ENCODE data around the gene SENP8. TPM values are rescaled to one million over a fixed set of nuclear protein-coding genes. Genes with fewer than 3 reads are reported as not detected.

SENP8 gene
- total RNA-seq, 2 experiments from 2014 or later, result 0.69 to 4.6 TPM

DNA sequence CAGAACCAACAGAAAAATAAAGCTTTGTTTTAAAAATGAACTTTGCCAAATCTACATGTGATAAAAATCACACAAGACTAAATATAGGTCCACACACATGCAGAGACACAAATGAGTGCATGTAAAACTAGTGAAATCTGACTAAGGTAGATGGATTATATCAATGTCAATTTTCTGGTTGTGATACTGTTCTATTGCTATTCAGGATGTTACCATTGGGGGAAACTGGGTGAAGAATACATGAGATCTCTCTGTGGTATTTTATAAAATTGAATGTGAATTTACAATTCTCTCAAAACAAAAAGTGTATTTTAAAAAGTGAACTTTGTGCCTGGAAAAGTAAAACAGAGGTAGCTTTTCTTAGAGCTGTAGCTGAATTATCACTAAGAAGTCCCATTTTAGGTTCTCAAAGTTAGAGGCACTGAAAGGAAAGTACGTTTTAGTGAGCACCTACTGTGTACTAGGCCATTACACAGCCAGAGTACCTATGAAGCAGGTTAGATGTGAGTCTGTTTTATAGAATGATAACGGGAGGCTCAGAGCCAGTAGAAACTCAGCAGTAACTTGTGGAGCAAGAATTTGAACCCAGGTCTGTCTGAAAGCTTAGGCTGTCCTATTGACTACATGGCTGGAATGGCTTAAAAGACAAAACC is 71.2 kb downstream of the SENP8 start:
- TF ChIP-seq, protein P1, sequence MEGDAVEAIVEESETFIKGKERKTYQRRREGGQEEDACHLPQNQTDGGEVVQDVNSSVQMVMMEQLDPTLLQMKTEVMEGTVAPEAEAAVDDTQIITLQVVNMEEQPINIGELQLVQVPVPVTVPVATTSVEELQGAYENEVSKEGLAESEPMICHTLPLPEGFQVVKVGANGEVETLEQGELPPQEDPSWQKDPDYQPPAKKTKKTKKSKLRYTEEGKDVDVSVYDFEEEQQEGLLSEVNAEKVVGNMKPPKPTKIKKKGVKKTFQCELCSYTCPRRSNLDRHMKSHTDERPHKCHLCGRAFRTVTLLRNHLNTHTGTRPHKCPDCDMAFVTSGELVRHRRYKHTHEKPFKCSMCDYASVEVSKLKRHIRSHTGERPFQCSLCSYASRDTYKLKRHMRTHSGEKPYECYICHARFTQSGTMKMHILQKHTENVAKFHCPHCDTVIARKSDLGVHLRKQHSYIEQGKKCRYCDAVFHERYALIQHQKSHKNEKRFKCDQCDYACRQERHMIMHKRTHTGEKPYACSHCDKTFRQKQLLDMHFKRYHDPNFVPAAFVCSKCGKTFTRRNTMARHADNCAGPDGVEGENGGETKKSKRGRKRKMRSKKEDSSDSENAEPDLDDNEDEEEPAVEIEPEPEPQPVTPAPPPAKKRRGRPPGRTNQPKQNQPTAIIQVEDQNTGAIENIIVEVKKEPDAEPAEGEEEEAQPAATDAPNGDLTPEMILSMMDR (conservative IDR thresholded peaks at IDR 0.05; ENCODE audit: low read length), result no peak
- no peak for TF ChIP-seq EZH2phosphoT487 (IDR thresholded peaks at IDR 0.05; ENCODE audit: borderline replicate concordance, low read depth, low read length)
- Histone ChIP-seq H3K36me3 (ENCODE audit: insufficient read depth, low read length) (no peaks in the 10 kb centered on the region), H3K9me2 (ENCODE audit: insufficient read depth, low read length) (no peaks in the 10 kb centered on the region), H3K4me2 (ENCODE audit: low read length) (no peak overlapping the region), H2AFZ (ENCODE audit: low read length) (no peak overlapping the region), H3K79me2 (ENCODE audit: insufficient read depth, low read depth, low read length) (no peaks in the 10 kb centered on the region), H3K4me3 (ENCODE audit: low read depth, low read length, poor library complexity, severe bottlenecking) (no peak overlapping the region), H4K20me1 (ENCODE audit: insufficient read depth, low read length) (no peaks in the 10 kb centered on the region), H3K4me1 (ENCODE audit: insufficient read depth, low read length, poor library complexity, severe bottlenecking) (no peaks in the 10 kb centered on the region), H3K27ac (ENCODE audit: low read depth, low read length, poor library complexity, severe bottlenecking) (no peak overlapping the region), H3K9me3 (ENCODE audit: low read length) (no peaks in the 10 kb centered on the region)
- ChIA-PET POLR2A (no interaction called here), CTCF (ENCODE audit: unreplicated experiment) (no interaction called here)
- intact Hi-C loops (cut with micrococcal nuclease; ENCODE audit: unreplicated experiment), result no loop called here
- no TSS peak for BruUV-seq (replicated peaks)
- no peak for DNase-seq (ENCODE audit: low spot score)

DNA sequence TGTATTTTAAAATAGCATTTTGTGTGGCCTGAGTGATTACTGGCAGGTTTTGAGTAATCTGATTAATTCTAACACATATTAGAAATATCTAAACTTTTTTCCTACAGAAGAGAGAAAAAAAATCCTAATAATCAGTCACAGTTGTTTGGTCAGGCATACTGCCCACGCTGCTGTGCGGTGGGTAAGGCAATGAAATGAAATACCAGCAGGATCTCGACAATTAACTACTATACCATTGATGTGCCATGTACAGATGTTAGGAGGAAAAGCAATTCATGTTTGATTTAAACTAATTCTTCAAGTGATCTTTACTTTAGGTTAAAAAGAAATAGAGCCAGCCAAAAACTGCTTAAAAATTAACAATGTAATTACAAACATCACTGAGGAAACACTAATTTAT is 74.2 kb downstream of the SENP8 start:
- ChIA-PET CTCF (ENCODE audit: unreplicated experiment) (no interaction called here), POLR2A (interaction anchor here (1.0 kb wide), 1 partner anchor 77 kb away, joined by 3 read pairs; no protein-coding TSS in a partner anchor)
- Histone ChIP-seq H3K4me3 (ENCODE audit: low read depth, low read length, poor library complexity, severe bottlenecking) (no peak overlapping the region), H3K9me3 (ENCODE audit: low read length) (no peaks in the 10 kb centered on the region), H3K36me3 (ENCODE audit: insufficient read depth, low read length) (no peaks in the 10 kb centered on the region), H3K9me2 (ENCODE audit: insufficient read depth, low read length) (no peaks in the 10 kb centered on the region), H3K4me2 (ENCODE audit: low read length) (no peak overlapping the region), H2AFZ (ENCODE audit: low read length) (no peak overlapping the region), H4K20me1 (ENCODE audit: insufficient read depth, low read length) (no peaks in the 10 kb centered on the region), H3K79me2 (ENCODE audit: insufficient read depth, low read depth, low read length) (no peaks in the 10 kb centered on the region), H3K27ac (ENCODE audit: low read depth, low read length, poor library complexity, severe bottlenecking) (no peak overlapping the region), H3K4me1 (ENCODE audit: insufficient read depth, low read length, poor library complexity, severe bottlenecking) (no peaks in the 10 kb centered on the region)
- intact Hi-C loops (cut with micrococcal nuclease; ENCODE audit: unreplicated experiment), result no loop called here
- TF ChIP-seq EZH2phosphoT487 (IDR thresholded peaks at IDR 0.05; ENCODE audit: borderline replicate concordance, low read depth, low read length), result no peak
- TF ChIP-seq, protein P1 (conservative IDR thresholded peaks at IDR 0.05; ENCODE audit: low read length), result no peak
- no peak for DNase-seq (ENCODE audit: low spot score)
- BruUV-seq (replicated peaks), result no TSS peak

Other genes starting within 250 kb of the SENP8 start
- gene MYO9A, start 253 bp upstream of the SENP8 start, total RNA-seq (2014; rRNA removed; shearing (Covaris generic)), result 26.2 and 26.4 TPM in 2 replicates
- 119 and 125 TPM in 2 replicates for gene MYO9A, start 253 bp upstream of the SENP8 start, total RNA-seq (2022)
- gene GRAMD2A, start 79.4 kb downstream of the SENP8 start, total RNA-seq (2014; rRNA removed; shearing (Covaris generic)), result not detected in 2 replicates
- not detected in 2 replicates for gene GRAMD2A, start 79.4 kb downstream of the SENP8 start, total RNA-seq (2022)
- gene PKM, start 112.8 kb downstream of the SENP8 start, total RNA-seq (2014; rRNA removed; shearing (Covaris generic)), result 861 and 917 TPM in 2 replicates
- 791 and 1,131 TPM in 2 replicates for gene PKM, start 112.8 kb downstream of the SENP8 start, total RNA-seq (2022)
- gene PARP6, start 154.2 kb downstream of the SENP8 start, total RNA-seq (2014; rRNA removed; shearing (Covaris generic)), result 53.6 and 58.3 TPM in 2 replicates
- gene PARP6, start 154.2 kb downstream of the SENP8 start, total RNA-seq (2022), result 73.3 and 85.4 TPM in 2 replicates
- 0.62 and 0.79 TPM in 2 replicates for gene CELF6, start 201.8 kb downstream of the SENP8 start, total RNA-seq (2014; rRNA removed; shearing (Covaris generic))
- gene CELF6, start 201.8 kb downstream of the SENP8 start, total RNA-seq (2022), result 0.78 TPM in 1 of 2 replicates, not detected in the other